GM12873 (cell line): ENCODE measurements around the gene MBOAT2.

Experiments used
- CTCF ChIP-seq: IDR thresholded peaks from 2 replicates; pipeline ENCODE4 v1.5.1; 2012; ENCODE audit warnings: low read depth, mild to moderate bottlenecking, moderate library complexity, low read length, control low read depth; ENCODE audit not compliant: insufficient read depth; ENCODE audit errors: missing control alignments

Gene MBOAT2

GRCh38 chr2:8884812-8885211 lies 118.7 kb downstream of the MBOAT2 start:
- no peak for TF ChIP-seq CTCF

- peak; percentile 34 for TF ChIP-seq CTCF
These were observed 121.4 kb downstream of the MBOAT2 start for GRCh38 chr2:8882094-8882493.

- no peak for TF ChIP-seq CTCF
These were observed 125.6 kb downstream of the MBOAT2 start for GRCh38 chr2:8877894-8878293.

GRCh38 chr2:8877332-8877731 lies 126.2 kb downstream of the MBOAT2 start:
- no peak for TF ChIP-seq CTCF

GRCh38 chr2:8876628-8877027 lies 126.9 kb downstream of the MBOAT2 start:
- TF ChIP-seq CTCF, result no peak

- TF ChIP-seq CTCF, result peak; percentile 58
These were observed 130.6 kb downstream of the MBOAT2 start for GRCh38 chr2:8872821-8873432.

- no peak for TF ChIP-seq CTCF
These were observed 133.0 kb downstream of the MBOAT2 start for GRCh38 chr2:8870441-8870840.
